ENCODE results near the gene ZEB2.

The ZEB2 gene

DNA sequence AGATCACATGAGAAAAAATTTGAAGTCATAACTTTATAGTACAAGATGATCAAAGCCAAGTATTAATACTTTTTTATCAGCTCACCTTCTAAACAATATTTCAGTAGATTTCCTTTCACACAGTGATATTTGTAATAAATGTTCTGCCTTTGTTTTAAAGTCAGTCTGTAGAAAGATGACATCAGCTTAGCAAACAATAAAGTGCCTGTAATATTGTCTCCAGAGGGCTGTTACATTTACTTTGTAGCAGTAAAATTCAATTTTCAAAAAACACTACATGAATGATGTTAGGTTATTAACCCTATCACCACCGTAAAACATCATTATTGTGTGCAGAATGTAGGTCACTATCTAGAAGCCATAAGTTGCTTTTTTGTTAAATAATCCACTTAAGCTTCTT, 49.6 kb downstream of the ZEB2 start:
- no peak for DNase-seq (ENCODE audit: low read depth)

DNA sequence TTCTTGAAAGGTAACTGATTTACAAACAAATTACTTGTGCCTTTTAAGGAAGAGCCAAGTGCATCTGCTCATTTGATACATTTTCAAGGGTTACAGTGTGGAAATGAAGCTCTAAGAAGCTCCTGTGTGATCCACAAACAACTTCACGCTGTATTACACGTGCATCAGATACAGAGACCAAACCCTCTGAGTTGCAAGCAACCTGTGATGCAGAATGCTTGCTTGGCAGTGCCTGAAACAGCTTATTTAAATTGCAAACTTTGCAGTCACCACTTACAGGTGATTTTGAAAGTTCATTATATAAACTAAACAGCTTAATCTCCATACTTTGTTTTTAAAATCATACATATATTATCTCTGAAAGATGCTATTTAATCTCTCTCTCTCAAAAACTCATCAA, 50.1 kb downstream of the ZEB2 start:
- no peak for DNase-seq (ENCODE audit: low read depth)

DNA sequence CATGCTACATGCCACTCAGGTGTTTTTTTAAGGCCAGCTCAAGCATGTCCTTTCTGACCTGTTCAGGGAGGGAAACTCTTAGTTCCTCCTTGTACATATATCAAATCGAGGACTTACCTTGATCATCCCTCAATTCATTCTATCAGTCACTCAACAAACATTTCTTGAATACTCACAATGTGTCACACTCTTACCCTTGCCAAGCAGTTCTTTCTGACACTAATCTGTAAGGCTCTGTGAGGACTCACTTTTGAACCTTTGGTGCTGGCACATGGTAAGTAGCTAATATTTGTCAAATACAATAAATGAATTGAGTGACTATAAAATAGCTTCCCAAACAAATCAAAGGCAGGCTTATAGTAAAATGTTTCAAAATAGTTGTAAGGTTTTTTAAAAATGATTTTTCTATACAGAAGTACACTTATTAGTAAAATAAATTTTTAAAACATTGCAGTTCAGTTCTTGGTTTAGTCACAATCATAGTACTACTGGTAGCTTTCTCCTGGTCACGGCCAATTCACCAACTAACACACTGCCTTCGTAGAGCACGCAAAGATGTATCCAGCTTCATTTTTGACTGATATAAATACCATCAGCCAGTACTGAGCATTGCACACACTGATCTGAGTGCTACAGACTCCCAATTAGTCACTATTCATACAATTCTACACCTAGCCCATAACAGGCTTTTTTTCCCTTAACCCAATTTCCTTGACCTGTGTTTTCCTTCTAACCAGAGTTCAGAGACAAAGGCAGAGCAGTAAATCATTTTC, 50.9 kb downstream of the ZEB2 start:
- DNase-seq (ENCODE audit: low read depth): no peak

DNA sequence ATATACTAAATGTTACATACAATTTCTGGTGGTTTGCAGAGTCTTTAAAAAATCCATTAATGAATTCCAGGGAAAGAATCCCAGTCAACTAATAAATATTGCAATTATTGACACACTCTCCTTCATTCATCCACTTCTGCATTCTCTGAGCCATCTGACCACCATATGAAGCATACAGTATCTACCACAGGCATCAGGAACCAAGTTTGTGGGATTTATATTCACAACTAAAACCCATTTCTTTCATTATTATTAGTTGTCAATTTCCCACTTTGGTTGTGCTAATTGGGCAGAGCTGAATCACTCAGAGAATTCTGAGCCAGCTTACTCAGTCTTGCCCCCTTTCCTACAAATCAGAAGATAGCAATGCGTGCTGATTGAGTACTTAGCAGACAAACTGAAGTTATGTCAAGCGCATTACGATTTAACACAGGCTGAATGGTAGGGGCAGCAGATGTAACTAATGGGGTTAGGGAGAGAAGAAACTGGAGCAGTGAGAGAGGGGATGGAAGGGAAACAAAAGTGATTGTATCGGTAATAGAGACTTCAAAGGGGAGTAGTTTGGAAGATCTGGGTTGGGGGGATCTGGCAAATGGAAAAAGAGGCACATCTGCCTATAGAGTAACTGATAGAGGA, 52.3 kb downstream of the ZEB2 start:
- no peak for DNase-seq (ENCODE audit: low read depth)

DNA sequence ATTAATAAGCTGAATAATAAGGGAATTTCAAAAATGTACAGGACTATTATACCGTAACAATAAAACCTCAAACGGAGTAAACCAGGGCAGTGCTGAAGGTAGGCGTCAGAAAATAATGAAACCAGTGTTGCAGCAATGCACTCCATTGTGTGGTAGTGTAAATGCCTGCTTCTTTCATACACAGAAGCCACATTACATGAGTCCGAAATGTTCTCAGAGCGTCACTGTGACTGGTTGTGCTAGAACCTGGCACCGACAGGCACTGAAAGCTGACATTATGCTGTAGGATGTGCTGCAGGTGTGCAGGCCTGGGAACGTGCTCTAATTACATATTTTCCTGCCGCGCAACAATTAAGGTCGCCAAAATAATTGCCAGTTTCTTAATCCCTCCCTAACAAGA, 53.3 kb downstream of the ZEB2 start:
- no peak for DNase-seq (ENCODE audit: low read depth)

DNA sequence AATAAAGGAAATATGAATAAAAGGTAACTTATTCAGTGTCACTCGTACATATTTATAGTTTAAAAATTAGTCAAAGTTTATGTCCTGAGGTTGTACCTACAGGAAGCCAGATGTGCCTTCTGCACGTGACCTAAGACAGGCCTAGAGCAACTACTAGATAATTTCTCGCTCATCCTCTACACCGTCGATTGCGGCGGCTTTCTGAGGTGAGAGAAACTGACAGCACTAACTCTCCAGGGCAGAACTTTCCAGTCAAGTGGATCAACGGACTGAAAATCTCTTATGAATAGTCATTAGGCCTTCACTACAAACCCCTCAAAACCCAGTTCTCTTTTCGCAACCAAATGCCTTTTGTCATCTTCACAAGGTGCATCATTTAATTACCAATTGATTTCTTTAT, 54.2 kb downstream of the ZEB2 start:
- no peak for DNase-seq (ENCODE audit: low read depth)

DNA sequence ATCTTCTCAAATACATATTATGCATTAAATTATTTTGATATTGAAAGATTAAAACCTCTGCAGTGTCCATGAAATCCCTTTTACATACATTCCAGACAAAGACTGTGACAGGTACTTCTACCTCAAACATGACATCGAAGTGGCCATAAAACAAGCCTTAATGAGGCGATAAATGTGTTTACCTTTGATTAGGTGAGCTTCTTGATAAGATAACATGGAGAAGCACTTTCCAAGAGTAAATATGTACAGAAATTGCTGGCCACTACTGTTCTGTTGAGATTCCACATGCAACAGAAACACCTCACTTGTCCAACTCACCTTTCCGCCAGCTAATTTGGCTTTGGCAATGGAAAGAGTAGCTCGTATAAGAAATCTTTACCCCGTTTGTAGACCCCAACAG, 55.2 kb downstream of the ZEB2 start:
- DNase-seq (ENCODE audit: low read depth): no peak

DNA sequence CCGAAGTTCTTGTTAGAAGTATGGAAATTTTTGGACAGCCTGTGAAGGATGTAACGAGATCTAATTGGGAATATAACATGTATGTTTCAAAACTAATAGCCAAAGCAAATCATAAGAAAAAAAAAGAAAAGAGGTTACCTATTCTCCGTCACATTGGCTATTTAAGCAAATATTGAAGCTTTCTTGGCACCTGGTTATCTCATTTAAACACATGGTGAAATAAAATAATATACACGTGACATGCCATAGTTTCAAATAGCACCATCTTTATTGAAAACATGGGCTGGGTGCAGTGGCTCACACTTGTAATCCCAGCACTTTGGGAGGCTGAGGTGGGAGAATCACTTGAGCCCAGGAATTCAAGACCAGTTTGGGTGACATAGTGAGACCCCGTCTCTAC, 56.7 kb downstream of the ZEB2 start:
- no peak for DNase-seq (ENCODE audit: low read depth)

DNA sequence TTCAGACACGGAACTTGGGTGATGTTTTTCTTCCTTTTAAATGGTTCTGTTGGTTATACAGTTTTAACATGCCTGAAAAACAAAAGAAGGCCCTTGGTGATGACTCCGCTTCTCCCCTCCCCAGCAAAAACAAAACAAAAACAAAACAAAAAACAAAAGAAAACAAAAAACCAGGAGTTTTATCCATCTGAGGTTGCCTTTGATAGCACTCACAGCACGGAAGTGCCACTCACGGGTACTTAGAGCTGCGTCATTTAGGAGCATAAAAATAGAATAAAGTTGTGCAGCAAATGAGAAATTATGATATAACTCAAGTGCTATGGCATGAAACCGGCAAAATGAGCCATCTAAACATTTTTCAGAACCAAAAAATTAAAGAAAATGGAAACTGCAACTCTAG, 57.7 kb downstream of the ZEB2 start:
- no peak for DNase-seq (ENCODE audit: low read depth)

DNA sequence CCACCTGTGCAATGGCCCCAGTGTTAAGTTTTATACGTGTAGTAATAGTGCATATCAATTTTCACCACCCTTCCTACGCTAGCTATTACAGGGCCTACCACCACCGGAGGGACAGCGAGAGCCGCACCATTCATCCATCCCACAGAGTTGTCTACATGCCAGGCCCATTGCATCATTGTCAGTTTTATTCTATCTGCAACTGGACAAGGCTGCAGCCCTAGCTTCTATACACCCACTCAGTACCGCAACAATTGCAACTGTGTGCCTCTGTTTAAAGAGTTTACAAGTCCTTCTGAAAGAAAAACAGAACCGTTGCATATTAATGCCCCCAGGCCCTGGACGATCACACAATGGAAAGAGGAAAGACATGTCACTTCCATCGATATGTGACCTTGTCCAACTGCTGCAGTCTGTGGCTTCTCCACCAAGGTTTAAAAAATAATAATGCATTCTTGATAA, 58.6 kb downstream of the ZEB2 start:
- no peak for DNase-seq (ENCODE audit: low read depth)

DNA sequence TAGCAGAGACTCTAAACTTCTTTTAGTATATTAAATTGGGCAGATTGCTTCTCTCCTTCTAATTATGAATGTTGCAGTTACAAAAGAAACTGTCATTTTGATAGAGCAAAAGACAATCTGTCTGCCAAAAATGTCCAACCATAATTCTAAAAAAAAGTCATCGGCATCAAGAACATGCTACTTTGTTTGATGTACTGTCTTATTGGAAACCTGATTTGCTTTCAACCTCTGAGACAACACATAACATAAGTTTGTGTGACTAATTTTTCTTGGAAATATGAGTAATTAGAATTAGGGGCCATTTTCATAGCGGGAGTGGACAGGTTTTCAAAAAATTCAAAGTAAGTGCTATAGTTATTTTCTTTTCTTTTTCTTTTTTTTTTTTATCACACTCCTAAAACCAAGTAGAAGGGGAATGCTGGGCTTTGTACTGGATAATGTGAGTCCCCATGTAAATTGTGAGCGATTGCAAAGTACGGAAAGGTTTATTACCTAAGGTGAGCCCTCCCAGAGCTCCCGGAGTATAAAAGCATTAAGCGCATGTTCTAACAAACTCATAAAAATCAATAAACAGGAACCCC, 59.1 kb downstream of the ZEB2 start:
- DNase-seq (ENCODE audit: low read depth): no peak

DNA sequence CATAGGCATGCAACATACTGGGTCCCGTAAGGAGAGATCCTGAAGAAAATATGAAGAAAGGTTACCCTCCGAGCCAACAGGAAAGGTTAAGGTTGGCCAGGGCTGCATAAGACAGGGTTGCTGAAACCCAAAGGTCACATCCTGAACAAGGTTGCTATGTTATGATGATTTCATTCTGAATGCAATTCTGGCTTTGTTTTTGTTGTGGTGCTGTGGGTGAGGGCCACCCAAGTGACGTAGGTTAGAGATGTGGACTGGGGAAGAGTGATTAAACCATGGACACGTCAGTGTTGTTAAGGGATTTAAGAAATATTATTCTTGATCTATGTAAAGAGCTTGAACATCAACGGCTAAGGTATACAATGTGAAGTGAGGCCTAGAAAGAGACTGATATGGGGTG, 60.0 kb downstream of the ZEB2 start:
- DNase-seq (ENCODE audit: low read depth): no peak

DNA sequence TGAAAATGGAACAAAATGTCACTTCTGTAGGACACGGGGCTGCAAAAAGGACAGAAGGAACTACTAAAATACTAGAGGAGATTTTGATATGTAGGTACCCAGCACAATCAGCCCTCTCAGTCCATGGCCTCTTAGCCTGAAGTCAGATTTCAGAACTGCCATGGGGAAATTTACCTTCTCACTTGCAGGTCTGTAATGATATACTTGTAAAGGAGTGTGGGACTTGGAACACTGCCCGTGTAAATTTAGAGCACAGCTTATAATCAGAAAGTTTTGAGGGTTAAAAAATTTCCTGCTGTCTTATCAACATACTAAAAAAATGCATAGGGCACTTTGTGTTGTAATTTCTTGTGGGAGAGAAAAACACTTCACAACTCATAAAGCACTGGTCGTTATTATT, 60.6 kb downstream of the ZEB2 start:
- no peak for DNase-seq (ENCODE audit: low read depth)

DNA sequence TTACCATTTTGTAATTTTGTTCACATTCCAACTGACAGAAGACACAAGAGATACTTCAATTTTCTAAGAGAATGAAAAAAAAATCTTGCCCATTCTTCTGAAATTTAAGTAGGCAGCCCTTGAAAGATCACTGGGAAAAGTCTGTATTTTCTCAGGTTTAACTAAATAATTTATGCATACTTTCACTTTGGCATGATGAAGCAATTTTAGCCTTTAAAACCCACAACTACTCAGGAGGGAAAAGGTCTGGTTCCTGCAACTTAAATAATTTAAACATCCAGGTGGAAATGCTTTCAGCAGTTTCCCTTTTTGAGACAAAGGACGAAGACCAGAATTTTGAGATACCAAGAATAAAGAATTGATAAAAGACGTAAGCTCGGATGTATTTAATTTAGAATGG, 61.4 kb downstream of the ZEB2 start:
- DNase-seq (ENCODE audit: low read depth): no peak

DNA sequence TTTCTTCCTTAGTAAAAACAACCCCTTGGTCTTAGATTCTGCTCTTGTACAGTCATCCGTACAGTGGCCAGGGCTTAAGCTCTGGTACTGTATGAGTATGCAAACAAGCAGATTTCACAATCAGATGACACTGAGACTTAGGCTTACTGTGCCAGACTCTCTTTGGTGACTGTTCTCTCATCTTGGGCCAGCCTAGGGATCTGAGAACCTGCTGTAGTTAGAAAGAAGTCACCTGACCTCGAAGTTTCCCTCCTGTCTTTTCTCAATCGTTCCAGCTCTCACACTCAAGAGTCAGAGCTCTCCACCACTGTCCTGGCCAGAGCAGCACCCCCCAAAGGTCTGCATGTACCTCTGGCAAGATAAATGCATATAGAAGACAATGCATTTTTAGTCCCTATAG, 63.2 kb downstream of the ZEB2 start:
- no peak for DNase-seq (ENCODE audit: low read depth)

DNA sequence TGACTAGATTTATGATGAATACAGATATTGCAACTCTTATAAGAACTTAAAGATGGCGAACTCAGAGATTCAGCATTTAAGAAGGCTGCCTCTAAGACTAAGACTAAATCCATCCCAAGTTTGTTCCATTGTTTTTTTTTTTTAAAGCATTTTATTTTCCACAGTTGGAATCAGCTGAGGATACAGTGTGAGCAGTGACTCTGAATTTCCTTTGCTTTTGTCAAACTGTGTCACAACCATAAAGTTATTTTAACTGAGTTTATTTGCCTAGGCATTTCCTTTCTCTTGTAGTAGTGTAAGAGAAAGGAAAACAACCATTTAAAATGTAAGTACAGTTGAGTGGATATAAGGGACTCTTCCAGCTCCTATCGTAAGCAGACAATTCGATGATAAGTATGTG, 63.9 kb downstream of the ZEB2 start:
- DNase-seq (ENCODE audit: low read depth): no peak

DNA sequence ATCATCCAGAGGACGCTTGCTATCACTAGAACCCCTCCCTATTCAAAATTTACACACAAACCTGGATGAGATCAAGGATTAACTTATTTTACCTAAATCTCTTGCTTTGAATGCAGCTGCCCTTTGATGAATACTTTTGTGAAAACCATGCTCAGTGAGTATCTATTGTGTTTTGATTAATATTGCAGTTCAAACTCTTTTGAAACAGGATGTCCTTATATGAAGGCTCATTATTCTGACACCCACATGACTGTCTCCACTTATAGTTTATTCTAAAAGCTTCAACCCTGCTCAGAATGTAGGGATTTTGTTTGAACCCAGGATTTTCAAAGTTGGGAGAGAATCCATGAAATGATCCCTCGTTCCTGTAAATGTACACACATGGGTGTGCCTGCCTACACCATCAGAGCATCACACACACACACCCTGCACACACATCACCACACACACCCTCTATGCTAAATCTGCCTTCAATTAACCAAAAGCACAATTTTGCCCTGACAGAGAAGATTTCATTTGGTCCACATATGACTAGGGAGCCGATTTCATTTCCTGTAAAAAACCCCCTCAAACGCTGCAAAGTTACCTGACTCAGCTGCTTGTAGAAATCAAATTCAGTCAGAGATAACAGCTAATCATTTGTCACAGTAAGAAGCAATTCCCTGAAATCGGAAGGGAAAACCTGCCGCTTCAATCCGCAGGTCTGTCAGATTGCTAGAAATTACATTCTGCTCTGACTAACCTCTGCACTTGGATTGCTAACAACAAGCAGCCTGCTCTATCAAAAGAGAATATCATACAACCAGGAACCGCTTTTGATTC, 65.2 kb downstream of the ZEB2 start:
- no peak for DNase-seq (ENCODE audit: low read depth)

DNA sequence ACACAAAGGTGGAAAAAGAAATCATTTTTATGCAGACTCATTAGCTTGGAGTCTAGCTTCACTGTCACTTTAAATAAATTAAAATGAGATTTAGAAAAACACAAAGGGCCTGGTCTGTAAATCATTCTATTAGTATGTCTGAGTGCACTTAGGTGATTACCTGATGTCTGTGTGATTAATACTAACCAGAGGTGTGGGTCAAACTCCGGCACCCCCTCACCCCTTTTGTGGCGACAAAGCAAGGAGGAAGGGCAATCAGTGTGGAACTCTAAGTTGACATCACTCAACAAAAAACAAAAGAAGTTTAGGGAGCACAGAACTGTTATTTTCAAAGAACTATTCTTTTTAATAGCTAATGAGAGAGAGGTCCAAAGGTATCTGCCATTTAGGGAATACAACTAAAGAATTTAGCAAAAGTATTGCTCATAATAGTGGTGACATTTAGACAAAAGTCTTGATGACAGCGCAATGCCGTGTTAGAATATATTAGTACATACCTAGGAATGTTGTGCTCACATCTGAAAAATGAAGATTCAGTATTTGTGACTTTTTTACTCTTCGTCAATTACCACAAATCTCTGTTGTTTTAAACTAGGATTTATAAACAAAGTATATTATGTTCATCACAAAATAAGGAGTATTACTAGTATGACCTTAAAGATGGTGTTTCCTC, 66.3 kb downstream of the ZEB2 start:
- no peak for DNase-seq (ENCODE audit: low read depth)

DNA sequence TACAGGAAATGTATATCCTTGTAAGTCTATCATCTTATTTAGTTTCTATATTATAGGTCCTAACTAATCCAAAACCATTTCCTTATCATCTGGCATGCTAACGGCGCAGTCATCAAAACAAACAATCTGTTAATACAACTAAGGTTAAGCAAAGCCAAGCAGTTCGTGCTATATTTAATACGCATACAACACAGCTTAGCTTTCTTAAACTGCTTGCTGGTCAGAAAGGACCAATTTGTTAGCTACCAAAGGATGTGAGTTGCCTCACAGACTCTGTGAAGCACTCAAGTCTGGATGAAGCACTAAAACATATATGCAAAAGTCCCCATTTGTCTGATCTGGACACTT, 67.0 kb downstream of the ZEB2 start:
- DNase-seq (ENCODE audit: low read depth): no peak

DNA sequence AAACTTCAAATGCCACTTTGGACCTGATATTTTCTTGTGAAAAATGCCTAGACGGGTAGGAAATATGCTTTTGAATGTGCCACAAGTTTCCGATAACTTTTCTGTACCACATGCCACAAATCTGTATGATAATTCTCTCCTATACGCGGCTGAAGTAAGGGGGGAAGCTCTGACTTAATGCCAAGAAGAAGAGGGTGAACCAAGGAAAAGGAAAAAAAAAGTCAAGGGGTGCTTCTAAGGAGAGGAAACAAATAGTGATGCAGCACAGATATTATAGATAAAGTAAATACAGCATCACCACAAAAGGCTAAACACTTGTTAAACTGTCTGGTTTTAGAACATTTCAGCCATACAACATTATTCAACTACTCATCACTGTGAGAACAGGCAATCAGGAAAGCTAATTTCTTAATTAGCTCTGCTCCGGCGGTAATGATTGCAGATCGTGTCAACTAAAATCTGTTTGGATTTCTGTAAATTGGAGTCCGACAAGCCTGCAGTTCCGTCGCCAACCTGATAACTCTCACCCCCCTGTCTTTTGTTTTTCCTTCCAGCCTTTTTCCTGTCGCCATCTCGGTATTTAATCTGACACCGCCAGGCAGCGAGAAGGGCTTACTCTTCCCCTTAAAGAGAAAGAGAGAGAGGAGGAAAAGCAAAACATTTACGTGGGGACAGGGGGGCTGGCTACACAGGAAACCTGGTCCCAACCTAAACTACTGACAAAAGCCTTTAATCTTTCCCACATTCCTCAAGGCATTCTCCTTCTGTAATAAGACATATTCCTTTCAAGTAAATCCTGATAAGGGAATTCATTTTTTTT, 67.5 kb downstream of the ZEB2 start:
- DNase-seq (ENCODE audit: low read depth): no peak

DNA sequence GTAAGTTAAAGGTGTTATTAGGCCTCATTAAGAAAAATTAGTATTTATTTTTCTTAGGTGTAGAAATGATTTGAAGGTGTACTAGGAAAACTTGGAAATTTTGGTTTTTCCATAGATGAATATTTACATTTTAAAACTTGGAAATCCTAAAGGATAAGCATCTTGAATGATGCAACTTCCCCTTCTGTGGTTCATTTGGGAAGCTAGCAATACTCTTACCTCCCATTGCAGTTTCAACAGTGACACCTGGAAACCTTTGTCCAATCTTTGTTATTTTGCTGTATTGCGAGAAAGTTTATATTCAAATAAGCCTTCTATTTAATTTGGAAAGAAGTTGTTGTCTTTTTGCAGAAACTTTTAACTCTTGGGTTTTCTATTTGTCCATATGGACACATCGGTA, 68.5 kb downstream of the ZEB2 start:
- DNase-seq (ENCODE audit: low read depth): no peak
